Nephron (organoid): ENCODE data around the gene CACHD1.

Source experiments
- H3K27ac Mint-ChIP-seq, 3 experiments: 2 replicates each; pipeline ENCODE4 v1.8.0; 2020; ENCODE audit warnings: mixed read lengths in 3 of 3, mild to moderate bottlenecking in 2 of 3, moderate library complexity in 1 of 3
- H3K27me3 Mint-ChIP-seq: 2 replicates; pipeline ENCODE4 v1.8.0; 2021; ENCODE audit warnings: low read depth, mild to moderate bottlenecking, moderate library complexity, mixed read lengths
- H3K36me3 Mint-ChIP-seq: 2 replicates; pipeline ENCODE4 v1.8.0; 2020; ENCODE audit warnings: low read depth, mixed read lengths
- H3K4me1 Mint-ChIP-seq: 2 replicates; pipeline ENCODE4 v1.8.0; 2020; ENCODE audit warnings: mixed read lengths
- H3K4me3 Mint-ChIP-seq, 3 experiments: 2 replicates each; pipeline ENCODE4 v1.8.0; 2020; ENCODE audit warnings: mild to moderate bottlenecking in 3 of 3, mixed read lengths in 3 of 3, moderate library complexity in 2 of 3
- H3K9me3 Mint-ChIP-seq: 2 replicates; pipeline ENCODE4 v1.8.0; 2020; ENCODE audit warnings: mixed read lengths
- TF ChIP-seq, protein P1 (sequence below), 3 experiments: fragments of 200-600 bp; sonication (generic); IDR thresholded peaks; one replicate each; pipeline ENCODE4 v1.5.0; 2021; ENCODE audit warnings: antibody characterized with exemption in 3 of 3; ENCODE audit not compliant: unreplicated experiment in 3 of 3

CACHD1 gene

DNA sequence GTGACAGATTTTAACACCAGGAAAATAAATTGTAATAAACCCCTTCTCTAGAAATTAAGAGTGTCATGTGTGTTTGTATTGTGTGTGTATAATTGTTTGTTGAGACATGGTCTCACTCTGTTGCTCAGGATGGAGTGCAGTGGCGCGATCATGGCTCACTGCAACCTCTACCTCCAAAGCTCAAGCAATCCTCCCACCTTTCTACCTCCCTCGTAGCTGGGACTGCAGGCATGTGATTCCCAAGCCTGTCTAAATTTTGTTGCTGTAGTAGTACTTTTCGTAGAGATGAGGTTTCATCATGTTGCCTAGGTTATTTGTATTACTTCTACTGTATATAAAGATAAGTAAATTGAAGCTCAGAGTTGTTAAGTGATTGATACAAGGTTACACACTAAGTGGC, 206.5 kb downstream of the CACHD1 start:
- Mint-ChIP-seq H3K27me3 (no peaks in the 10 kb centered on the region), H3K27ac (no peak overlapping the region), H3K4me1 (no peaks in the 10 kb centered on the region), H3K9me3 (no peaks in the 10 kb centered on the region), H3K4me3 (no peak overlapping the region), H3K36me3 (peaks cover 89% of the 10 kb centered on the region)
- TF ChIP-seq, protein P1, sequence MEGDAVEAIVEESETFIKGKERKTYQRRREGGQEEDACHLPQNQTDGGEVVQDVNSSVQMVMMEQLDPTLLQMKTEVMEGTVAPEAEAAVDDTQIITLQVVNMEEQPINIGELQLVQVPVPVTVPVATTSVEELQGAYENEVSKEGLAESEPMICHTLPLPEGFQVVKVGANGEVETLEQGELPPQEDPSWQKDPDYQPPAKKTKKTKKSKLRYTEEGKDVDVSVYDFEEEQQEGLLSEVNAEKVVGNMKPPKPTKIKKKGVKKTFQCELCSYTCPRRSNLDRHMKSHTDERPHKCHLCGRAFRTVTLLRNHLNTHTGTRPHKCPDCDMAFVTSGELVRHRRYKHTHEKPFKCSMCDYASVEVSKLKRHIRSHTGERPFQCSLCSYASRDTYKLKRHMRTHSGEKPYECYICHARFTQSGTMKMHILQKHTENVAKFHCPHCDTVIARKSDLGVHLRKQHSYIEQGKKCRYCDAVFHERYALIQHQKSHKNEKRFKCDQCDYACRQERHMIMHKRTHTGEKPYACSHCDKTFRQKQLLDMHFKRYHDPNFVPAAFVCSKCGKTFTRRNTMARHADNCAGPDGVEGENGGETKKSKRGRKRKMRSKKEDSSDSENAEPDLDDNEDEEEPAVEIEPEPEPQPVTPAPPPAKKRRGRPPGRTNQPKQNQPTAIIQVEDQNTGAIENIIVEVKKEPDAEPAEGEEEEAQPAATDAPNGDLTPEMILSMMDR (IDR thresholded peaks at IDR 0.05; ENCODE audit: unreplicated experiment in 3 of 3), result no peak

DNA sequence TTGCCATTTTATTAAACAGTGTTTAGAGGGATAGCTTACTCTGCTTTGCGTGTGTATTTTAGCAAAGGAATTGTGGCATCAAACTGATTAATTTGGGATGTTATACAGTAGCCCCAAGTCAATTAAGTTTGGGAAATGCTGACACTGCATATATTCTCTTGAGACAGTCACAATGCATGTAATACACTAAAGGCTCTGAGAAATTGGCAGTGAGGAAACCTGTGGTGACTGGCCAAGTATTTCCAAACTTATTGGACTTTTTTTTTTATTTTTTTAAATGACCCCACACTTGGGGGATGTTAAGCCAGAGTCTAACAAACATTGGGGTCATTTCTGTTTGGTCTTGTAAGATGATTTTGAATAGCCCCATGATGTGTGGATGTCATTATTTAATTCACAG, 207.6 kb downstream of the CACHD1 start:
- H3K36me3 Mint-ChIP-seq, result peaks cover 91% of the 10 kb centered on the region
- TF ChIP-seq, protein P1 (IDR thresholded peaks at IDR 0.05; ENCODE audit: unreplicated experiment in 3 of 3), result no peak
- H3K4me1 Mint-ChIP-seq, result no peaks in the 10 kb centered on the region
- no peak overlapping the region for H3K27ac Mint-ChIP-seq
- no peak overlapping the region for H3K4me3 Mint-ChIP-seq
- H3K9me3 Mint-ChIP-seq, result no peaks in the 10 kb centered on the region
- no peaks in the 10 kb centered on the region for H3K27me3 Mint-ChIP-seq

DNA sequence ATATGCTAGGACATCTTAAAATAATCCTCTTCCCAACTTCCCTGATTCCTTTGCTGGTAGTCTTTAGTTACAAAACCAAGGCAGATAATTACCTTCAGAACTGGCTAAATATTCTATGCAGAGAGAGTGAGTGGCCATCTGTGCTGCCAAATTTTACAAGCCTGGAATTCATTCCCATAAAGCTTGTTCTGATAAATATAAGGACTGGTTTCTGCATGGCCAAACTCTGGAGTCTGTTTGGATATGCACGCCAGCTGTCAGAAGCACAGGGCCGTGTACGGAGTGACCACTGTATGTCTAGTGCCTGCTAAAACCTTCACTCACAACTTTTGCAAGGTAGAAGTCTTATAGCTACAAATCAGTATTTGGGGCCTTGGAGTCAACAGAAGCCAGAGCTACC, 208.4 kb downstream of the CACHD1 start:
- H3K9me3 Mint-ChIP-seq, result no peaks in the 10 kb centered on the region
- H3K4me3 Mint-ChIP-seq, result no peak overlapping the region
- peaks cover 91% of the 10 kb centered on the region for H3K36me3 Mint-ChIP-seq
- H3K27me3 Mint-ChIP-seq, result no peaks in the 10 kb centered on the region
- H3K27ac Mint-ChIP-seq, result no peak overlapping the region
- TF ChIP-seq, protein P1 (IDR thresholded peaks at IDR 0.05; ENCODE audit: unreplicated experiment in 3 of 3), result no peak
- H3K4me1 Mint-ChIP-seq, result no peaks in the 10 kb centered on the region

DNA sequence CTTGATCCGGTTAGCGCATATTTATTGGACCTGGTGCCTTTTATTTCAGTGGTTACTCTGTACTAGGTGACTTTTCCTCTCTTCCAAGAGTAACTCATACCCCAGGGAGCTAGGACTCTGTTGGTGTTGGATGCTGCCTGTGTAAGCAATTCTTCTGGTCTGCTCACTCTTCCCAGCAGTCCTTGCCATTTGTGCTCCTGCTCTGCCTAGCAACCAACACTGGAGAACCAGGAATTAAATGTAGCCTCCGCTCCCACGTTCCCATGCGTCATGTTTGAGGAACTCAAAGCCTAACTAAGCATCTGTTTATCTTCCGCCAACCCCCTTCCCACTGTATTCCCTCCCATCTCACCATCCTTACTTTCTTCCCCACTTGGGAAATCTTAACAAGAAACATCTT, 209.2 kb downstream of the CACHD1 start:
- Mint-ChIP-seq H3K9me3 (no peaks in the 10 kb centered on the region), H3K27me3 (no peaks in the 10 kb centered on the region), H3K4me3 (no peak overlapping the region), H3K27ac (no peak overlapping the region), H3K4me1 (no peaks in the 10 kb centered on the region), H3K36me3 (peaks cover 91% of the 10 kb centered on the region)
- TF ChIP-seq, protein P1 (IDR thresholded peaks at IDR 0.05; ENCODE audit: unreplicated experiment in 3 of 3), result no peak

DNA sequence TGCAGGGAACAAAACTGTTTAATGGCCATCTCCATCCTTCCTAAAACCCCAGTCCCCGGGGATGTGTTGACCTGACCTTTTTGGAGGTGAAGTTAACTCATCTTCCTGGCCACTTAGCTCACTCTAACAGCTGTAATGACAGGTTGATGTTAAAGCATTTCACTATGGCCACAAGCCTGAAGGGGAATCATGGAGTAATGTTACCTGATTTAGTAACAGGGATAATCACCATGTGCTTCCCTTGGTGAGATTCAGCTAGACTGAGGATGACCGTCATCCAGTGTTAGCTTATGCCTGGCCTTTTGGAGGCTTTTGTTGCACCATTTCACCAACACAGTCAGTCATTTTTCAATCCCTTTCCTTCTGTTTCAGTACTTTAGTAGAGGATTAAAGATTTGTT, 210.7 kb downstream of the CACHD1 start:
- H3K36me3 Mint-ChIP-seq, result peaks cover 90% of the 10 kb centered on the region
- no peaks in the 10 kb centered on the region for H3K4me1 Mint-ChIP-seq
- no peaks in the 10 kb centered on the region for H3K27me3 Mint-ChIP-seq
- TF ChIP-seq, protein P1 (IDR thresholded peaks at IDR 0.05; ENCODE audit: unreplicated experiment in 3 of 3), result no peak
- H3K9me3 Mint-ChIP-seq, result no peaks in the 10 kb centered on the region
- H3K27ac Mint-ChIP-seq, result no peak overlapping the region
- H3K4me3 Mint-ChIP-seq, result no peak overlapping the region

DNA sequence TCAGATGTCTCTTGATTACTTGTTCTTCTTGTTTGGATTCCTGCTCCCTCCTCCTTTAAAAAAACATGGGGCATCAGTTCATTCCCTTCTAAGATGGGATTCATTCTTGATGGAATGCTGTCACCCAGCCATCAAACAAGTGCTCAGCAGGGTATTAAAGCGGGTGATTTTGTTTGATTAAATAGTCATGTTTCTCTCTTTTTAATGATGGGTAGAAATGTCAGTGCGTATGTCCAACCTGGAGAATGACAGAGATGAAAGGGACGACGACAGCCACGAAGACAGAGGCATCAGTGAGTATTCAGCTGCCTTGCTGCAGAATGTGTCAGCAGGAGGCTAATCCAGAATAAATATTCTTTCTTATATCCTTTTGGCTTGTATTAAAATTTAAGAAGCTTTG, 211.1 kb downstream of the CACHD1 start:
- Mint-ChIP-seq H3K27ac (no peak overlapping the region), H3K4me1 (no peaks in the 10 kb centered on the region), H3K9me3 (no peaks in the 10 kb centered on the region), H3K36me3 (peaks cover 90% of the 10 kb centered on the region), H3K4me3 (no peak overlapping the region), H3K27me3 (no peaks in the 10 kb centered on the region)
- TF ChIP-seq, protein P1 (IDR thresholded peaks at IDR 0.05; ENCODE audit: unreplicated experiment in 3 of 3), result no peak
